Measurements from ENCODE around the gene POC1B.

The POC1B gene

GRCh38 chr12:89421092-89421835, 104.6 kb downstream of the POC1B start:
- no peak for DNase-seq (ENCODE audit: low read depth in 2 of 2)

- no peak for DNase-seq (ENCODE audit: low read depth in 2 of 2)
These were observed 107.5 kb downstream of the POC1B start for GRCh38 chr12:89418228-89418910.

- no peak for DNase-seq (ENCODE audit: low read depth in 2 of 2)
These were observed 108.4 kb downstream of the POC1B start for GRCh38 chr12:89417246-89417977.

GRCh38 chr12:89416049-89416792, 109.6 kb downstream of the POC1B start:
- no peak for DNase-seq (ENCODE audit: low read depth in 2 of 2)

GRCh38 chr12:89414851-89415250, 111.0 kb downstream of the POC1B start:
- no peak for DNase-seq (ENCODE audit: low read depth in 2 of 2)

- no peak for DNase-seq (ENCODE audit: low read depth in 2 of 2)
These were observed 111.5 kb downstream of the POC1B start for GRCh38 chr12:89414322-89414721.

- no peak for DNase-seq (ENCODE audit: low read depth in 2 of 2)
These were observed 112.6 kb downstream of the POC1B start for GRCh38 chr12:89413234-89413633.

- DNase-seq (ENCODE audit: low read depth in 2 of 2), result no peak
These were observed 113.2 kb downstream of the POC1B start for GRCh38 chr12:89412665-89413064.

- DNase-seq (ENCODE audit: low read depth in 2 of 2), result no peak
These were observed 114.0 kb downstream of the POC1B start for GRCh38 chr12:89411846-89412245.

GRCh38 chr12:89411234-89411633, 114.6 kb downstream of the POC1B start:
- no peak for DNase-seq (ENCODE audit: low read depth in 2 of 2)

- DNase-seq (ENCODE audit: low read depth in 2 of 2), result no peak
These were observed 120.1 kb downstream of the POC1B start for GRCh38 chr12:89405626-89406345.

- DNase-seq (ENCODE audit: low read depth in 2 of 2), result no peak
These were observed 124.3 kb downstream of the POC1B start for GRCh38 chr12:89401433-89402058.

GRCh38 chr12:89400415-89400814, 125.4 kb downstream of the POC1B start:
- no peak for DNase-seq (ENCODE audit: low read depth in 2 of 2)

- DNase-seq (ENCODE audit: low read depth in 2 of 2), result no peak
These were observed 130.1 kb downstream of the POC1B start for GRCh38 chr12:89395712-89396111.

GRCh38 chr12:89393551-89394121, 132.2 kb downstream of the POC1B start:
- no peak for DNase-seq (ENCODE audit: low read depth in 2 of 2)

- no peak for DNase-seq (ENCODE audit: low read depth in 2 of 2)
These were observed 133.5 kb downstream of the POC1B start for GRCh38 chr12:89392391-89392790.

GRCh38 chr12:89391726-89392336, 134.0 kb downstream of the POC1B start:
- DNase-seq (ENCODE audit: low read depth in 2 of 2), result no peak

- no peak for DNase-seq (ENCODE audit: low read depth in 2 of 2)
These were observed 134.8 kb downstream of the POC1B start for GRCh38 chr12:89390802-89391673.

All from stimulated activated CD8-positive, alpha-beta memory T cell treated with anti-CD3 and anti-CD28 coated beads, Interleukin-2, amount 100 ng/mL, for 1 hour (primary cell).